H1 (cell line): ENCODE measurements around the gene VMP1. TPM values are rescaled to one million over a fixed set of nuclear protein-coding genes. Genes with fewer than 3 reads are reported as not detected.

Source experiments
- CTCF ChIA-PET: fragments of 300-600 bp; sonication (Branson Sonifier 250); formaldehyde crosslinking; loops from one replicate; lab custom pipeline; 2021; ENCODE audit not compliant: partially characterized antibody; lab: Charles Lee
- POLR2A ChIA-PET: fragments of 300-600 bp; sonication (Branson Sonifier 250); formaldehyde crosslinking; loops from one replicate; lab custom pipeline; 2021; ENCODE audit warnings: inconsistent platforms; ENCODE audit not compliant: partially characterized antibody; lab: Charles Lee
- DNase-seq, 2 experiments: peaks; one replicate each; pipeline versions ENCODE4 v3.0.0 to v3.0.0-alpha.2; 2010 to 2022; ENCODE audit warnings: low spot score in 2 of 2, low read depth in 1 of 2, mixed read lengths in 1 of 2
- FAIRE-seq: peaks from 2 replicates; lab custom pipeline; 2011; peaks lifted over from hg19 to GRCh38; lab: Jason Lieb, UNC
- H2AFZ ChIP-seq: 2 replicates; pipeline ENCODE4 v1.8.1; 2012; ENCODE audit warnings: low read length, inconsistent platforms
- H2AK5ac ChIP-seq: 2 replicates; pipeline ENCODE4 v1.6.1; 2013; ENCODE audit warnings: low read depth, low read length
- H2BK120ac ChIP-seq: replicated peaks from 2 replicates; pipeline ENCODE3; 2013; ENCODE audit warnings: low read depth, low read length, inconsistent platforms
- H2BK12ac ChIP-seq: 2 replicates; pipeline ENCODE4 v1.6.1; 2013; ENCODE audit warnings: low read depth, low read length
- H2BK15ac ChIP-seq: 2 replicates; pipeline ENCODE4 v1.6.1; 2013; ENCODE audit warnings: low read length
- H2BK20ac ChIP-seq: 2 replicates; pipeline ENCODE4 v1.6.1; 2013; ENCODE audit warnings: low read length
- H2BK5ac ChIP-seq: 2 replicates; pipeline ENCODE4 v1.6.1; 2013; ENCODE audit warnings: low read depth, low read length
- H3K14ac ChIP-seq: 2 replicates; pipeline ENCODE4 v1.6.1; 2013; ENCODE audit warnings: inconsistent platforms; ENCODE audit not compliant: insufficient read length
- H3K18ac ChIP-seq: 2 replicates; pipeline ENCODE4 v1.6.1; 2013; ENCODE audit warnings: low read length; ENCODE audit errors: extremely low read depth
- H3K23ac ChIP-seq: 2 replicates; pipeline ENCODE4 v1.6.1; 2013; ENCODE audit warnings: inconsistent platforms; ENCODE audit not compliant: insufficient read length
- H3K23me2 ChIP-seq: 2 replicates; pipeline ENCODE4 v1.6.1; 2013; ENCODE audit warnings: low read depth, low read length
- H3K27ac ChIP-seq: 2 replicates; pipeline ENCODE4 v1.6.1; 2011; ENCODE audit warnings: low read depth, low read length, inconsistent platforms
- H3K27me3 ChIP-seq, 4 experiments: replicated peaks in 1 of 4; 1 replicate in 1 of 4; 2 replicates in 3 of 4; pipeline versions ENCODE4 v1.6.1 to v1.8.1; 2011 to 2013; ENCODE audit warnings: low read length in 3 of 4, mild to moderate bottlenecking in 3 of 4, inconsistent platforms in 2 of 4, mixed read lengths in 2 of 4, moderate library complexity in 1 of 4; ENCODE audit not compliant: control insufficient read depth in 3 of 4, insufficient read depth in 3 of 4; ENCODE audit errors: extremely low read depth in 1 of 4
- H3K36me3 ChIP-seq, 4 experiments: 2 replicates each; pipeline versions ENCODE4 v1.6.1 to v1.8.1; 2011 to 2013; ENCODE audit warnings: mild to moderate bottlenecking in 4 of 4, low read length in 3 of 4, moderate library complexity in 2 of 4, control low read depth in 1 of 4, inconsistent platforms in 1 of 4; ENCODE audit not compliant: insufficient read depth in 4 of 4, control insufficient read depth in 2 of 4
- H3K4ac ChIP-seq: replicated peaks from 2 replicates; pipeline ENCODE3; 2013; ENCODE audit warnings: low read length, low read depth, mixed read lengths, inconsistent platforms; ENCODE audit not compliant: insufficient read length
- H3K4me1 ChIP-seq, 4 experiments: replicated peaks in 1 of 4; 1 replicate in 1 of 4; 2 replicates in 3 of 4; pipeline versions ENCODE4 v1.6.1 to v1.8.1; 2011 to 2013; ENCODE audit warnings: low read length in 3 of 4, inconsistent platforms in 2 of 4, mixed read lengths in 1 of 4; ENCODE audit not compliant: insufficient read depth in 4 of 4, control insufficient read depth in 3 of 4
- H3K4me2 ChIP-seq, 2 experiments: 2 replicates each; pipeline versions ENCODE4 v1.6.1 to v1.8.1; 2011 to 2013; ENCODE audit warnings: low read depth in 2 of 2, low read length in 2 of 2, control low read depth in 1 of 2, inconsistent platforms in 1 of 2, mild to moderate bottlenecking in 1 of 2; ENCODE audit not compliant: insufficient read depth in 1 of 2
- H3K4me3 ChIP-seq, 4 experiments: fragments of 200-600, 300-600 bp in 1 of 4; sonication (generic), shearing (Covaris generic), sonication (Bioruptor Twin) in 1 of 4; 2 replicates each; pipeline versions ENCODE4 v1.5.1 to v1.8.1; 2011 to 2016; ENCODE audit warnings: low read length in 4 of 4, low read depth in 3 of 4, control low read depth in 2 of 4, inconsistent platforms in 2 of 4, mild to moderate bottlenecking in 2 of 4, mixed read lengths in 1 of 4, moderate library complexity in 1 of 4; ENCODE audit not compliant: insufficient read depth in 2 of 4; ENCODE audit errors: extremely low read depth in 1 of 4
- H3K56ac ChIP-seq: replicated peaks from 2 replicates; pipeline ENCODE3; 2013; ENCODE audit warnings: low read depth, mild to moderate bottlenecking, mixed read lengths, low read length, inconsistent platforms; ENCODE audit not compliant: insufficient read length
- H3K79me1 ChIP-seq: 2 replicates; pipeline ENCODE4 v1.6.1; 2013; ENCODE audit warnings: low read depth, low read length, control low read depth
- H3K79me2 ChIP-seq, 2 experiments: 2 replicates each; pipeline versions ENCODE4 v1.6.1 to v1.8.1; 2012 to 2013; ENCODE audit warnings: low read length in 2 of 2, mild to moderate bottlenecking in 2 of 2, inconsistent platforms in 1 of 2; ENCODE audit not compliant: insufficient read depth in 2 of 2, control insufficient read depth in 1 of 2
- H3K9ac ChIP-seq, 4 experiments: replicated peaks in 1 of 4; 1 replicate in 1 of 4; 2 replicates in 3 of 4; pipeline versions ENCODE4 v1.6.1 to v1.8.1; 2011 to 2013; ENCODE audit warnings: low read depth in 3 of 4, low read length in 3 of 4, control low read depth in 2 of 4, mild to moderate bottlenecking in 2 of 4, moderate library complexity in 2 of 4, inconsistent platforms in 1 of 4; ENCODE audit errors: extremely low read depth in 1 of 4
- H3K9me3 ChIP-seq, 2 experiments: 2 replicates each; pipeline versions ENCODE4 v1.6.1 to v1.8.1; 2012 to 2013; ENCODE audit warnings: mild to moderate bottlenecking in 2 of 2, moderate library complexity in 2 of 2, control low read depth in 1 of 2, inconsistent platforms in 1 of 2, low read depth in 1 of 2, low read length in 1 of 2, mixed read lengths in 1 of 2; ENCODE audit not compliant: insufficient read depth in 2 of 2
- H4K20me1 ChIP-seq, 2 experiments: replicated peaks in 1 of 2; 2 replicates each; pipeline versions ENCODE3 to v1.8.1; 2011 to 2013; ENCODE audit warnings: inconsistent platforms in 2 of 2, low read length in 2 of 2, mild to moderate bottlenecking in 1 of 2; ENCODE audit not compliant: insufficient read depth in 2 of 2, control insufficient read depth in 1 of 2
- H4K5ac ChIP-seq: 2 replicates; pipeline ENCODE4 v1.6.1; 2013; ENCODE audit warnings: low read length, low read depth, mixed read lengths, inconsistent platforms; ENCODE audit not compliant: insufficient read length
- H4K8ac ChIP-seq: 2 replicates; pipeline ENCODE4 v1.8.0; 2013; ENCODE audit warnings: mild to moderate bottlenecking, moderate library complexity, low read length, inconsistent platforms; ENCODE audit not compliant: insufficient read depth; ENCODE audit errors: extremely low read depth
- H4K91ac ChIP-seq: replicated peaks from 2 replicates; pipeline ENCODE3; 2013; ENCODE audit warnings: low read length, mixed read lengths, inconsistent platforms; ENCODE audit not compliant: insufficient read length
- FOSL1 ChIP-seq: IDR thresholded peaks from 2 replicates; pipeline ENCODE4 v1.6.1; 2011; ENCODE audit warnings: mild to moderate bottlenecking, low read depth, low read length, moderate library complexity; ENCODE audit not compliant: insufficient read depth
- GABPA ChIP-seq: IDR thresholded peaks from 2 replicates; pipeline ENCODE4 v1.6.1; 2011; ENCODE audit warnings: mild to moderate bottlenecking, low read length, moderate library complexity, borderline replicate concordance; ENCODE audit not compliant: insufficient read depth
- POLR2A ChIP-seq, 2 experiments: IDR thresholded peaks; 1 replicate in 1 of 2; 2 replicates in 1 of 2; pipeline ENCODE4 v1.6.1; 2011; ENCODE audit warnings: low read depth in 2 of 2, low read length in 2 of 2, mild to moderate bottlenecking in 2 of 2; ENCODE audit errors: control extremely low read depth in 1 of 2
- USF2 ChIP-seq: IDR thresholded peaks from 2 replicates; pipeline ENCODE4 v1.6.1; 2011; ENCODE audit warnings: low read length, improper control_type of control experiment
- WGBS, 2 experiments: shearing (Covaris generic) in 1 of 2; methylation state at CpG; one replicate each; pipeline versions ENCODE4 v1.1.6 to v1.1.7; 2013 to 2015; ENCODE audit warnings: low lambda C conversion rate in 2 of 2, mixed read lengths in 2 of 2, inconsistent platforms in 1 of 2, low coverage in 1 of 2, missing lambda C conversion rate in 1 of 2; ENCODE audit not compliant: insufficient replicate concordance in 2 of 2, insufficient coverage in 1 of 2, insufficient read length in 1 of 2; ENCODE audit errors: extremely low coverage in 1 of 2, missing lambda C conversion rate in 1 of 2; 5-methylcytosine and 5-hydroxymethylcytosine counted together
- polyA plus RNA-seq, 7 experiments: library from polyadenylated mRNA; depleted of rRNA in 3 of 7; stranded (reverse) in 5 of 7; unstranded in 2 of 7; fragments of >200 nt in 5 of 7; fragments of 200-250 nt in 2 of 7; gene quantifications; 1 replicate in 5 of 7; 2 replicates in 1 of 7; 4 replicates in 1 of 7; pipeline versions ENCODE4 v1.2.1 to v1.2.3, GENCODE V29; 2011 to 2013; ENCODE audit warnings: missing spikeins in 2 of 7, mixed read lengths in 2 of 7
- total RNA-seq: library from RNA; stranded (reverse); fragmentation: NEBNext Ultra II Directional; extraction: Animal tissue kit (Norgen Biotek cat#: 25700); gene quantifications from 2 replicates; pipeline ENCODE4 v1.2.1, GENCODE V29; 2021

The VMP1 gene
- total and polyA plus RNA-seq, 2 of the 8 experiments (the other 6 are each of a cell fraction or from before 2014, with no cell fraction given), result 45.0 to 92.7 TPM

GRCh38 chr17:59695945-59696681 lies 11.3 kb upstream of the VMP1 start:
- Histone ChIP-seq H3K9me3 (no peaks in the 10 kb centered on the region), H4K91ac (no peak overlapping the region), H3K36me3 (peaks cover 16 to 84% (median 56%) of the 10 kb centered on the region in 4 experiments), H4K20me1 (peaks cover 19 to 33% of the 10 kb centered on the region in 2 experiments), H3K9ac (no peak overlapping the region), H3K18ac (no peak overlapping the region), H2BK12ac (no peak overlapping the region), H2BK120ac (no peak overlapping the region), H3K27me3 (no peaks in the 10 kb centered on the region), H3K23ac (no peak overlapping the region), H2BK15ac (no peak overlapping the region), H3K4ac (no peak overlapping the region), H3K27ac (no peak overlapping the region), H2AK5ac (no peak overlapping the region), H3K4me3 (no peak overlapping the region), H3K4me1 (peaks cover 0 to 3% (median 0%) of the 10 kb centered on the region in 4 experiments; a peak in 2 of 7 replicates), H3K14ac (no peak overlapping the region), H3K56ac (no peak overlapping the region), H3K23me2 (no peaks in the 10 kb centered on the region), H3K79me1 (peaks cover 6% of the 10 kb centered on the region; the same call in 1 of the 2 replicates), H2BK5ac (no peak overlapping the region), H2BK20ac (no peak overlapping the region), H2AFZ (no peak overlapping the region), H4K5ac (no peak overlapping the region), H4K8ac (no peak overlapping the region), H3K4me2 (no peak overlapping the region), H3K79me2 (peaks cover 15 to 68% of the 10 kb centered on the region in 2 experiments)
- no peak for TF ChIP-seq GABPA
- TF ChIP-seq USF2, result no peak
- no peak for TF ChIP-seq FOSL1
- peak in 1 of 2 experiments; percentile 5 for TF ChIP-seq POLR2A (IDR thresholded peaks at IDR 0.05; ENCODE audit: control extremely low read depth in 1 of 2, low read depth in 2 of 2, low read length in 2 of 2)
- POLR2A ChIA-PET, result interaction anchor here (0.8 to 1.9 kb wide), 5 partner anchors 8 to 26 kb away, joined by 3 to 10 read pairs (median 5); partner anchors contain the start of genes PTRH2 and VMP1
- 89% methylated on average over 3 of the region's 3 CpGs; no CpG with 5 or more reads in 1 of the 2 experiments for WGBS, 2 experiments
- no peak for FAIRE-seq
- CTCF ChIA-PET, result no interaction called here
- no peak for DNase-seq
